ENCODE measurements around the gene HOXC10. TPM values are rescaled to one million over a fixed set of nuclear protein-coding genes. Genes with fewer than 3 reads are reported as not detected.

Gene HOXC10
- total RNA-seq = 0.44 TPM in 1 of 2 replicates, not detected in the other
- 0.18 TPM in 2 replicates for polyA plus RNA-seq
- 0.13 and 0.18 TPM in 2 replicates for polyA plus RNA-seq (2011; cell fraction: cytosol; rRNA removed)
- 0.08 TPM in 1 of 2 replicates, not detected in the other for polyA plus RNA-seq (2011; cell fraction: nucleus; rRNA removed)
- polyA plus RNA-seq (2012) = 5.7 and 6.5 TPM in 2 replicates
- not detected in 2 replicates for polyA minus RNA-seq
- 38.5 TPM for polyA minus RNA-seq (2011; cell fraction: cytosol; rRNA and poly(A)+ RNA removed)
- not detected in 2 replicates for polyA minus RNA-seq (2011; cell fraction: nucleus; rRNA and poly(A)+ RNA removed)
- not detected for Bru-seq, nascent RNA
- BruChase-seq, experiment 1, labeled RNA remaining after a 6-hour chase = percentile 31 among the genes with signal in this experiment
- percentile 15 among the genes with signal in this experiment for BruChase-seq, experiment 2, labeled RNA remaining after a 2-hour chase
- long read RNA-seq = 0 reads

- no TSS peak for BruUV-seq (replicated peaks)
- H3K9me3 ChIP-seq (replicated peaks; ENCODE audit: control insufficient read depth, insufficient read depth, low read length) = no peaks in the 10 kb centered on the region
- DNase-seq (ENCODE audit: low read depth, low spot score) (peak; percentile 71), FAIRE-seq (peak; percentile 74)
- dilution Hi-C loops (cut with MboI; ENCODE audit: extremely low pct_ligation_motif_present, low sequenced_read_pairs) (no loop called here), intact Hi-C loops (cut with micrococcal nuclease) (loop anchor here (1.0 to 5.0 kb wide), 2 partner anchors 216 to 283 kb away; no protein-coding TSS in a partner anchor)
- CTCF ChIA-PET = interaction anchor here (0.6 to 3.9 kb wide), 21 partner anchors 9 to 374 kb away, joined by 3 to 44 read pairs (median 5); partner anchors contain the start of genes HOXC5, HOXC8 and SMUG1
- no peaks in the 10 kb centered on the region for H3K36me3 ChIP-seq (ENCODE audit: control insufficient read depth in 2 of 2, extremely low read depth in 1 of 2, insufficient read depth in 2 of 2, low read length in 2 of 2)
- TF ChIP-seq POLR2A (IDR thresholded peaks at IDR 0.05; ENCODE audit: low read depth, low read length) (no peak), CTCF (IDR thresholded peaks at IDR 0.05; ENCODE audit: extremely low read depth in 1 of 2, insufficient read depth in 1 of 2, low read depth in 1 of 2, low read length in 2 of 2) (peak; percentile 47 to 72), GATA2 (IDR thresholded peaks at IDR 0.05; ENCODE audit: insufficient read depth, insufficient read length, low read depth, low read length) (no peak), MAX (IDR thresholded peaks at IDR 0.05; ENCODE audit: insufficient read depth, insufficient read length) (peak; percentile 28), POLR2AphosphoS5 (IDR thresholded peaks at IDR 0.05; ENCODE audit: insufficient read depth, low read depth, low read length) (no peak), EZH2 (IDR thresholded peaks at IDR 0.05; ENCODE audit: borderline replicate concordance, low read depth, low read length, severe bottlenecking) (no peak), FOS (IDR thresholded peaks at IDR 0.05; ENCODE audit: borderline replicate concordance, insufficient read depth, low read length) (peak; percentile 58), MYC (IDR thresholded peaks at IDR 0.05; ENCODE audit: low read depth, low read length) (no peak), JUN (IDR thresholded peaks at IDR 0.05; ENCODE audit: borderline replicate concordance, insufficient read depth, insufficient read length, low read depth) (peak; percentile 55)
- H3K9me1 ChIP-seq (replicated peaks; ENCODE audit: control insufficient read depth, extremely low read depth, insufficient read depth, low read length) = no peaks in the 10 kb centered on the region
- no peak within 1 kb of the TSS for H3K9ac ChIP-seq (replicated peaks; ENCODE audit: extremely low read depth, insufficient read depth, low read length)
- no peaks in the 10 kb centered on the region for H3K79me2 ChIP-seq (ENCODE audit: control insufficient read depth, insufficient read depth, low read length)
- no peaks in the 10 kb centered on the region for H3K4me1 ChIP-seq (ENCODE audit: control insufficient read depth, extremely low read depth, insufficient read depth, low read length)
- POLR2A ChIA-PET = no interaction called here
- H3K4me3 ChIP-seq (replicated peaks in 1 of 3; ENCODE audit: insufficient read depth in 1 of 3, low read depth in 1 of 3, low read length in 3 of 3) = no peak within 1 kb of the TSS
- no peak within 1 kb of the TSS for H3K4me2 ChIP-seq (ENCODE audit: insufficient read depth, low read length)
- no peaks in the 10 kb centered on the region for H4K20me1 ChIP-seq (replicated peaks; ENCODE audit: control insufficient read depth, extremely low read depth, insufficient read depth, low read length)
- H3K27me3 ChIP-seq (ENCODE audit: control insufficient read depth in 2 of 2, insufficient read depth in 2 of 2, low read length in 2 of 2) = peaks cover 89 to 93% of the 10 kb centered on the region in 2 experiments
- no peak within 1 kb of the TSS for H3K27ac ChIP-seq (ENCODE audit: insufficient read depth, low read depth, low read length)
- no peak within 1 kb of the TSS for H2AFZ ChIP-seq (ENCODE audit: low read depth, low read length)
These were observed at the start of gene HOXC10 for GRCh38 chr12:53984901-53985691. HOXC10 (plus strand) TSS chr12:53985146; CDS start chr12:53985260, 114 bp downstream.

All from endothelial cell of umbilical vein (primary cell).